HepG2 (cell line): ENCODE data around the gene PPP1R8. TPM values are rescaled to one million over a fixed set of nuclear protein-coding genes. Genes with fewer than 3 reads are reported as not detected.

ENCODE experiments used
- ATAD3A ChIP-seq: sonication (generic); formaldehyde crosslinking; IDR thresholded peaks from 2 replicates; pipeline ENCODE4 v1.4.0; 2020; ENCODE audit warnings: missing genetic modification reagents
- BORCS8-MEF2B ChIP-seq: sonication (generic); formaldehyde crosslinking; IDR thresholded peaks from 2 replicates; pipeline ENCODE4 v1.8.0; 2022; ENCODE audit warnings: mild to moderate bottlenecking, missing genetic modification reagents
- CERS6 ChIP-seq: sonication (generic); formaldehyde crosslinking; IDR thresholded peaks from 2 replicates; pipeline ENCODE4 v1.5.0; 2020; ENCODE audit warnings: missing genetic modification reagents
- MAF1 ChIP-seq: sonication (generic); formaldehyde crosslinking; IDR thresholded peaks from 2 replicates; pipeline ENCODE4 v1.5.0; 2020; ENCODE audit warnings: missing genetic modification reagents, borderline replicate concordance
- MAZ ChIP-seq, 2 experiments: sonication (generic) in 1 of 2; formaldehyde crosslinking in 1 of 2; IDR thresholded peaks; 2 replicates each; pipeline versions ENCODE4 v1.5.0 to v1.6.1; 2012 to 2020; ENCODE audit warnings: low read depth in 2 of 2, mild to moderate bottlenecking in 2 of 2, borderline replicate concordance in 1 of 2, improper control_type of control experiment in 1 of 2, low read length in 1 of 2, missing genetic modification reagents in 1 of 2, moderate library complexity in 1 of 2
- NONO ChIP-seq, 2 experiments: fragments of 450-650 bp in 1 of 2; sonication (generic) in 1 of 2; formaldehyde crosslinking in 1 of 2; IDR thresholded peaks in 1 of 2; conservative IDR thresholded peaks in 1 of 2; 2 replicates each; pipeline versions ENCODE4 v1.6.1 to v1.8.0; 2017 to 2022; ENCODE audit warnings: mild to moderate bottlenecking in 1 of 2, missing genetic modification reagents in 1 of 2, moderate library complexity in 1 of 2
- POGZ ChIP-seq: sonication (generic); formaldehyde crosslinking; IDR thresholded peaks from 2 replicates; pipeline ENCODE4 v1.4.0; 2020; ENCODE audit warnings: mild to moderate bottlenecking, missing genetic modification reagents
- RFX1 ChIP-seq: fragments of 450-650 bp; IDR thresholded peaks from 2 replicates; pipeline ENCODE4 v1.6.1; 2017
- SRY ChIP-seq: sonication (generic); formaldehyde crosslinking; IDR thresholded peaks from 2 replicates; pipeline ENCODE4 v1.8.0; 2022; ENCODE audit warnings: mild to moderate bottlenecking, missing genetic modification reagents
- STAG1 ChIP-seq: sonication (generic); formaldehyde crosslinking; IDR thresholded peaks from 2 replicates; pipeline ENCODE4 v1.4.0; 2020; ENCODE audit warnings: missing genetic modification reagents
- TEAD2 ChIP-seq: sonication (generic); formaldehyde crosslinking; IDR thresholded peaks from 2 replicates; pipeline ENCODE4 v1.9.0; 2021; ENCODE audit warnings: missing genetic modification reagents
- TEAD3 ChIP-seq: optimal IDR thresholded peaks from 2 replicates; pipeline ENCODE3; 2016; ENCODE audit warnings: borderline replicate concordance
- ZFY ChIP-seq: sonication (generic); formaldehyde crosslinking; IDR thresholded peaks from 2 replicates; pipeline ENCODE4 v1.4.0; 2020; ENCODE audit warnings: missing genetic modification reagents
- ZNF207 ChIP-seq: fragments of 450-650 bp; IDR thresholded peaks from 2 replicates; pipeline ENCODE4 v1.6.1; 2016; ENCODE audit warnings: antibody characterized with exemption, borderline replicate concordance
- ZNF232 ChIP-seq: sonication (generic); formaldehyde crosslinking; IDR thresholded peaks from 2 replicates; pipeline ENCODE4 v1.4.0; 2020; ENCODE audit warnings: missing genetic modification reagents, borderline replicate concordance
- ZNF3 ChIP-seq: IDR thresholded peaks from 2 replicates; pipeline ENCODE4 v1.7.0; 2017; ENCODE audit warnings: inconsistent platforms
- ZNF512B ChIP-seq: sonication (generic); formaldehyde crosslinking; IDR thresholded peaks from 2 replicates; pipeline ENCODE4 v1.5.1; 2020; ENCODE audit warnings: missing genetic modification reagents, mild to moderate bottlenecking, borderline replicate concordance
- ZNF572 ChIP-seq: sonication (generic); formaldehyde crosslinking; IDR thresholded peaks from 2 replicates; pipeline ENCODE4 v1.5.1; 2020; ENCODE audit warnings: mild to moderate bottlenecking, missing genetic modification reagents
- ZNF710 ChIP-seq: sonication (generic); formaldehyde crosslinking; IDR thresholded peaks from 2 replicates; pipeline ENCODE4 v1.5.0; 2020; ENCODE audit warnings: mild to moderate bottlenecking, missing genetic modification reagents, borderline replicate concordance
- polyA plus RNA-seq, 8 experiments: library from polyadenylated mRNA; depleted of rRNA in 3 of 8; stranded (reverse) in 7 of 8; unstranded in 1 of 8; fragments of >200 nt; fragmentation: Illumina TruSeq in 4 of 8; extraction: Trizol in 4 of 8; gene quantifications; 2 replicates each; pipeline versions ENCODE4 v1.2.1 to v1.2.3, GENCODE V29; 2011 to 2016; ENCODE audit warnings: low read depth in 4 of 8, missing spikeins in 1 of 8, mixed read lengths in 1 of 8; ENCODE audit not compliant: insufficient read depth in 1 of 8
- total RNA-seq, 5 experiments: library from RNA; depleted of rRNA; stranded (reverse); fragments of >200 nt; fragmentation: Illumina TruSeq; extraction: Trizol; gene quantifications; 2 replicates each; pipeline ENCODE4 v1.2.3, GENCODE V29; 2016; ENCODE audit warnings: low read depth in 1 of 5
- TF ChIP-seq, protein P1 (sequence below): sonication (generic); formaldehyde crosslinking; IDR thresholded peaks from 2 replicates; pipeline ENCODE4 v1.5.0; 2020; ENCODE audit warnings: missing genetic modification reagents, mild to moderate bottlenecking, borderline replicate concordance
- TF ChIP-seq, protein P2 (sequence below): sonication (generic); formaldehyde crosslinking; IDR thresholded peaks from 2 replicates; pipeline ENCODE4 v1.4.0; 2020; ENCODE audit warnings: mild to moderate bottlenecking, missing genetic modification reagents

The PPP1R8 gene
- total and polyA plus RNA-seq, 2 of the 13 experiments (the other 11 are each of a cell fraction or from before 2014, with no cell fraction given) = 38.3 to 62.2 TPM

- TF ChIP-seq NONO (IDR thresholded peaks at IDR 0.05) (no peak), NONO (CRISPR knock-in tag; conservative IDR thresholded peaks at IDR 0.05) (no peak), ZNF572 (CRISPR knock-in tag) (no peak), ZFY (CRISPR knock-in tag) (no peak), ZNF207 (no peak), ZNF232 (peak; percentile 64; the same call in 1 of the 2 replicates), ZNF3 (CRISPR knock-in tag) (no peak), STAG1 (CRISPR knock-in tag) (peak; percentile 97), BORCS8-MEF2B (CRISPR knock-in tag) (no peak), SRY (CRISPR knock-in tag) (no peak), TEAD3 (CRISPR knock-in tag) (peak; percentile 18), ATAD3A (CRISPR knock-in tag) (no peak), MAZ (IDR thresholded peaks at IDR 0.05; ENCODE audit: borderline replicate concordance, low read depth, low read length) (peak; percentile 31; the same call in 1 of the 2 replicates), MAZ (CRISPR knock-in tag; IDR thresholded peaks at IDR 0.05; ENCODE audit: low read depth) (no peak), ZNF512B (CRISPR knock-in tag) (no peak), POGZ (CRISPR knock-in tag) (no peak), ZNF710 (CRISPR knock-in tag) (no peak), RFX1 (no peak; the same call in 1 of the 2 replicates), MAF1 (0 out of 2 replicates have a peak, but pooled peaks have one; percentile 36), TEAD2 (CRISPR knock-in tag) (no peak), CERS6 (CRISPR knock-in tag) (no peak)
- TF ChIP-seq, protein P1, sequence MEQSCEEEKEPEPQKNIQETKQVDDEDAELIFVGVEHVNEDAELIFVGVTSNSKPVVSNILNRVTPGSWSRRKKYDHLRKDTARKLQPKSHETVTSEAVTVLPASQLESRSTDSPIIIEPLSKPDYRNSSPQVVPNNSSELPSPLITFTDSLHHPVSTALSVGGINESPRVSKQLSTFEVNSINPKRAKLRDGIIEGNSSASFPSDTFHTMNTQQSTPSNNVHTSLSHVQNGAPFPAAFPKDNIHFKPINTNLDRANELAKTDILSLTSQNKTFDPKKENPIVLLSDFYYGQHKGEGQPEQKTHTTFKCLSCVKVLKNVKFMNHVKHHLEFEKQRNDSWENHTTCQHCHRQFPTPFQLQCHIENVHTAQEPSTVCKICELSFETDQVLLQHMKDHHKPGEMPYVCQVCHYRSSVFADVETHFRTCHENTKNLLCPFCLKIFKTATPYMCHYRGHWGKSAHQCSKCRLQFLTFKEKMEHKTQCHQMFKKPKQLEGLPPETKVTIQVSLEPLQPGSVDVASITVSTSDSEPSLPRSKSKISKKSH (CRISPR knock-in tag) = no peak
- TF ChIP-seq, protein P2, sequence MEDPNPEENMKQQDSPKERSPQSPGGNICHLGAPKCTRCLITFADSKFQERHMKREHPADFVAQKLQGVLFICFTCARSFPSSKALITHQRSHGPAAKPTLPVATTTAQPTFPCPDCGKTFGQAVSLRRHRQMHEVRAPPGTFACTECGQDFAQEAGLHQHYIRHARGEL (CRISPR knock-in tag) = no peak
These were observed 27.7 kb downstream of the PPP1R8 start (continued) for GRCh38 chr1:27858072-27858948.
